GM19397 (cell line): ENCODE data around the gene GCLM.
"Not testable (repeated sequence)": the region's sequence is repeated elsewhere in the genome, so short reads cannot be mapped to it uniquely, and the experiment has no call there.

Experiments
- ATAC-seq: cut with Tn5 transposase; IDR thresholded peaks from one replicate; pipeline ENCODE4 v1.9.1; 2021; ENCODE audit warnings: mild to moderate bottlenecking, moderate library complexity; ENCODE audit not compliant: unreplicated experiment

Gene GCLM

GRCh38 chr1:93899543-93900207 is 9.6 kb downstream of the GCLM start:
- no peak for ATAC-seq

- no peak for ATAC-seq
Measured at GRCh38 chr1:93888900-93889299, 20.3 kb downstream of the GCLM start.

GRCh38 chr1:93882269-93882668 is 27.0 kb downstream of the GCLM start:
- ATAC-seq: no peak

GRCh38 chr1:93880731-93881130 is 28.5 kb downstream of the GCLM start:
- ATAC-seq: no peak

GRCh38 chr1:93878889-93879586 is 30.2 kb downstream of the GCLM start, which contains the start of gene DNTTIP2:
Gene DNTTIP2, minus strand, starts transcription at chr1:93879206. Its CDS starts 58 bp downstream, at chr1:93879148.
- peak; percentile 98 for ATAC-seq

GRCh38 chr1:93878501-93878888 is 30.7 kb downstream of the GCLM start:
- ATAC-seq: peak; percentile 40

- no peak for ATAC-seq
Measured at GRCh38 chr1:93877529-93877928, 31.7 kb downstream of the GCLM start.

GRCh38 chr1:93876244-93876643 is 33.0 kb downstream of the GCLM start:
- ATAC-seq: no peak

- ATAC-seq: no peak
Measured at GRCh38 chr1:93874025-93874651, 35.1 kb downstream of the GCLM start.

- no peak for ATAC-seq
Measured at GRCh38 chr1:93871366-93871765, 37.9 kb downstream of the GCLM start.

GRCh38 chr1:93869653-93870052 is 39.6 kb downstream of the GCLM start:
- no peak for ATAC-seq

- not testable (repeated sequence) for ATAC-seq
Measured at GRCh38 chr1:93868492-93868891, 40.7 kb downstream of the GCLM start.

GRCh38 chr1:93865253-93865652 is 44.0 kb downstream of the GCLM start:
- no peak for ATAC-seq

- ATAC-seq: no peak
Measured at GRCh38 chr1:93864175-93864574, 45.1 kb downstream of the GCLM start.

- not testable (repeated sequence) for ATAC-seq
Measured at GRCh38 chr1:93857653-93858052, 51.6 kb downstream of the GCLM start.

- not testable (repeated sequence) for ATAC-seq
Measured at GRCh38 chr1:93855983-93856382, 53.2 kb downstream of the GCLM start.

- ATAC-seq: no peak
Measured at GRCh38 chr1:93853940-93854339, 55.3 kb downstream of the GCLM start.

GRCh38 chr1:93851878-93852277 is 57.4 kb downstream of the GCLM start:
- ATAC-seq: no peak

- ATAC-seq: no peak
Measured at GRCh38 chr1:93851327-93851712, 57.9 kb downstream of the GCLM start.

- ATAC-seq: not testable (repeated sequence)
Measured at GRCh38 chr1:93850687-93851326, 58.4 kb downstream of the GCLM start.

- no peak for ATAC-seq
Measured at GRCh38 chr1:93848350-93848883, 60.8 kb downstream of the GCLM start.
